Measurements from ENCODE around the gene NSUN4.

DNA sequence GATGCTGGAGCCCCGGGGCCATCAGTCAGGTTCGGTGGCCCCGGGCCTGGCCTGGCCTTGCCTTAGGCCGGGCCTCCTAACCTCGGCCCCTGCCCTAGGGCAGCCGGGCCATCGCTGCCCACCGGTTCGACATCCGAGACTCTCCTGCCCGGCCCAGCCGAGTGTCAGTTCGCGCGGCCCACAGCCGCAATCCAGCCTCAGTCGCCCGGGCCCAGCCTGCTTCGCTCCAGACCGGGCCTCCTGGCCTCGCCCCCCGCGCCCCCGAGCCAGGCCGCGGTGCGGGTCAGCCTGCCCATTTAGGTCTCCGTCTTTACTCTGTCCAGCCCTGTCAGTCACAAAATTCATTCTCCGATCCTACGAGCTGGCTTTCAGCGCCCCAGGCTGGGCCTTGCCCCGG lies 38.0 kb upstream of the NSUN4 start:
- TF ChIP-seq POLR2A (IDR thresholded peaks at IDR 0.05) = no peak
- TF ChIP-seq, protein P1, sequence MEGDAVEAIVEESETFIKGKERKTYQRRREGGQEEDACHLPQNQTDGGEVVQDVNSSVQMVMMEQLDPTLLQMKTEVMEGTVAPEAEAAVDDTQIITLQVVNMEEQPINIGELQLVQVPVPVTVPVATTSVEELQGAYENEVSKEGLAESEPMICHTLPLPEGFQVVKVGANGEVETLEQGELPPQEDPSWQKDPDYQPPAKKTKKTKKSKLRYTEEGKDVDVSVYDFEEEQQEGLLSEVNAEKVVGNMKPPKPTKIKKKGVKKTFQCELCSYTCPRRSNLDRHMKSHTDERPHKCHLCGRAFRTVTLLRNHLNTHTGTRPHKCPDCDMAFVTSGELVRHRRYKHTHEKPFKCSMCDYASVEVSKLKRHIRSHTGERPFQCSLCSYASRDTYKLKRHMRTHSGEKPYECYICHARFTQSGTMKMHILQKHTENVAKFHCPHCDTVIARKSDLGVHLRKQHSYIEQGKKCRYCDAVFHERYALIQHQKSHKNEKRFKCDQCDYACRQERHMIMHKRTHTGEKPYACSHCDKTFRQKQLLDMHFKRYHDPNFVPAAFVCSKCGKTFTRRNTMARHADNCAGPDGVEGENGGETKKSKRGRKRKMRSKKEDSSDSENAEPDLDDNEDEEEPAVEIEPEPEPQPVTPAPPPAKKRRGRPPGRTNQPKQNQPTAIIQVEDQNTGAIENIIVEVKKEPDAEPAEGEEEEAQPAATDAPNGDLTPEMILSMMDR (IDR thresholded peaks at IDR 0.05) = no peak
